ENCODE measurements around the gene SELENOH.

DNA sequence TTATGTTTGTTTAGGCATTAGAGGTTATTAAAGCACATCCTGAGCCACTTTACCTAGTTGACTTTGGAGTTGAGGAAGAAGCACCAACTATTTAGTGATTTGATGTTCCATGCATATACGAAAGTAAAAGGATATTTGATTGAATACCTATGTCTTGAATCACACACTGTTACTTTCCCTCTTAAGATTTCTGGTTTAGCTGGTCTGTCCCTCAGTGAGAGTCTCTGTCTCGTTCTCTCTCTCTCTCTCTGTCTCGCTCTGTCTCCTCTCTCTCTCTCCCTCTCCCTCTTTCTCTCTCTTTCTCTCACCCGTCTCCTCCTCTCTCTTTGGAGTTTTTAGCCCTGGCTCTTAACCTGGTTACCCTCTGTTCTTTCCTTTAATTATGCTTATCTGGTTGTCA, 31.3 kb downstream of the SELENOH start:
- TF ChIP-seq PKNOX1 (IDR thresholded peaks at IDR 0.05) (no peak), CTCF (IDR thresholded peaks at IDR 0.05 in 2 of 3, conservative IDR thresholded peaks at IDR 0.05 in 1 of 3; ENCODE audit: insufficient read depth in 2 of 3, low read depth in 1 of 3, low read length in 3 of 3) (no peak), RCOR1 (IDR thresholded peaks at IDR 0.05; ENCODE audit: borderline replicate concordance in 1 of 2, low read depth in 2 of 2, low read length in 2 of 2) (no peak), RAD51 (IDR thresholded peaks at IDR 0.05; ENCODE audit: borderline replicate concordance, low read depth) (no peak), SP2 (IDR thresholded peaks at IDR 0.05; ENCODE audit: extremely low read depth, low read depth, low read length, poor library complexity, severe bottlenecking) (no peak), POLR2A (conservative IDR thresholded peaks at IDR 0.05) (no peak), GABPB1 (CRISPR knock-in tag; IDR thresholded peaks at IDR 0.05) (no peak), ETS1 (conservative IDR thresholded peaks at IDR 0.05; ENCODE audit: control insufficient read depth, low read depth, low read length) (no peak), SMARCA5 (IDR thresholded peaks at IDR 0.05) (no peak), ETV6 (IDR thresholded peaks at IDR 0.05; ENCODE audit: borderline replicate concordance in 1 of 2, low read depth in 2 of 2, low read length in 1 of 2) (no peak), ETV6 (CRISPR knock-in tag; IDR thresholded peaks at IDR 0.05; ENCODE audit: borderline replicate concordance) (no peak), ZNF175 (CRISPR knock-in tag; IDR thresholded peaks at IDR 0.05; ENCODE audit: low read depth) (no peak)
- TF ChIP-seq, protein P1, sequence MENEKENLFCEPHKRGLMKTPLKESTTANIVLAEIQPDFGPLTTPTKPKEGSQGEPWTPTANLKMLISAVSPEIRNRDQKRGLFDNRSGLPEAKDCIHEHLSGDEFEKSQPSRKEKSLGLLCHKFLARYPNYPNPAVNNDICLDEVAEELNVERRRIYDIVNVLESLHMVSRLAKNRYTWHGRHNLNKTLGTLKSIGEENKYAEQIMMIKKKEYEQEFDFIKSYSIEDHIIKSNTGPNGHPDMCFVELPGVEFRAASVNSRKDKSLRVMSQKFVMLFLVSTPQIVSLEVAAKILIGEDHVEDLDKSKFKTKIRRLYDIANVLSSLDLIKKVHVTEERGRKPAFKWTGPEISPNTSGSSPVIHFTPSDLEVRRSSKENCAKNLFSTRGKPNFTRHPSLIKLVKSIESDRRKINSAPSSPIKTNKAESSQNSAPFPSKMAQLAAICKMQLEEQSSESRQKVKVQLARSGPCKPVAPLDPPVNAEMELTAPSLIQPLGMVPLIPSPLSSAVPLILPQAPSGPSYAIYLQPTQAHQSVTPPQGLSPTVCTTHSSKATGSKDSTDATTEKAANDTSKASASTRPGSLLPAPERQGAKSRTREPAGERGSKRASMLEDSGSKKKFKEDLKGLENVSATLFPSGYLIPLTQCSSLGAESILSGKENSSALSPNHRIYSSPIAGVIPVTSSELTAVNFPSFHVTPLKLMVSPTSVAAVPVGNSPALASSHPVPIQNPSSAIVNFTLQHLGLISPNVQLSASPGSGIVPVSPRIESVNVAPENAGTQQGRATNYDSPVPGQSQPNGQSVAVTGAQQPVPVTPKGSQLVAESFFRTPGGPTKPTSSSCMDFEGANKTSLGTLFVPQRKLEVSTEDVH (IDR thresholded peaks at IDR 0.05; ENCODE audit: low read depth, partially characterized antibody) = no peak
- TF ChIP-seq, protein P2, sequence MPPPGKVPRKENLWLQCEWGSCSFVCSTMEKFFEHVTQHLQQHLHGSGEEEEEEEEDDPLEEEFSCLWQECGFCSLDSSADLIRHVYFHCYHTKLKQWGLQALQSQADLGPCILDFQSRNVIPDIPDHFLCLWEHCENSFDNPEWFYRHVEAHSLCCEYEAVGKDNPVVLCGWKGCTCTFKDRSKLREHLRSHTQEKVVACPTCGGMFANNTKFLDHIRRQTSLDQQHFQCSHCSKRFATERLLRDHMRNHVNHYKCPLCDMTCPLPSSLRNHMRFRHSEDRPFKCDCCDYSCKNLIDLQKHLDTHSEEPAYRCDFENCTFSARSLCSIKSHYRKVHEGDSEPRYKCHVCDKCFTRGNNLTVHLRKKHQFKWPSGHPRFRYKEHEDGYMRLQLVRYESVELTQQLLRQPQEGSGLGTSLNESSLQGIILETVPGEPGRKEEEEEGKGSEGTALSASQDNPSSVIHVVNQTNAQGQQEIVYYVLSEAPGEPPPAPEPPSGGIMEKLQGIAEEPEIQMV (tag; conservative IDR thresholded peaks at IDR 0.05; ENCODE audit: low read depth) = no peak

Measured in K562 (cell line).